Fibroblast of skin of right quadriceps (primary cell): ENCODE measurements around the gene CSMD2.
A peak's percentile ranks its signal among the peaks of the same experiment; 100 is the strongest.

Source experiments
- DNase-seq: peaks from one replicate; pipeline ENCODE4 v3.0.0-alpha.2; 2013

CSMD2 gene

DNA sequence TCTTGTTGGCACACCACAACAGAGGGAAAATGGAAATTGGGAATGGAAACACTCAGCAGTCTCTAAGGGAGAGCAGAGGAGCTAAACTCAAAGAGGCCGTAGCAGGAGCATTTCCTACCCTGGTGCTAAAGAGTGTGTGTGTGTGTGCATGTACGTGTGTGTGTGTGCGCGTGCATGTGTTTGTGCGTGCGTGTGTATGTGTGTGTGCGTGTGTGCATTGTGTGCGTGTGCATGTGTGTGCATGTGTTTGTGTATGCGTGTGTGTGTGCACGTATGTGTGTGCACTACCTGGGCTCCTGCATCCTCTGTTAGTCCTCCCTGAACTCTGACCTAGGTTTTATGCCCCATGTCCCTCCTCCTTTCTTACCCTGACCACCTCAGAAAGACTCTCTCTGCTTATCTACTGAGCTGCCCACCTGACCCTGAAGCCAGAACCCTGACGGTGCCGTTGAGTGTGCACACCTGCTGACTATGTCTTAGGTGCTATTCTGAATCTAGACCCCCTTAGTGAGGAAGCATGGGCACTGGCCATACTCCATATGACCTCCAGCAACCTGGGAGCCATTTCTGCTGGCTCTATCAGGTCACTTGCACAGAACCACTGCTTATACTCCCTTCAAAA lies 458.3 kb downstream of the CSMD2 start:
- no peak for DNase-seq

DNA sequence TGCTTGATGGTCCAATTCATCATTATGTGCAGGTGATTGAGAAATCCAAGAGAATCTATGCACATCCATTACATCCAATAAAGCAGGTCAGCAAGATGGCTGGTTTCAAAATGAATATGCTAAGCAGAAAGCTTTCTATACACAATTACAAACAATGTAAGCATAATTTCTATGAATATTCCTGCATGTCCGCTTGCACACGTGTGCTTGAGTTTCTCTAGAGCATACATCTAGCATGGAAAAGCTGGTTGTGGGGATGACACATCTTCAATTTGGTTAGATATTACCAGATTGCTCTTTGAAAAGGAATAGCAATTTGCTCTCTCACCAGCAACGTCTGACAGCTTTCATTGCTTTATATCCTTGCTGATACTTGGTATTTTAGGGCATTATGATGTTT lies 461.6 kb downstream of the CSMD2 start:
- DNase-seq: no peak

DNA sequence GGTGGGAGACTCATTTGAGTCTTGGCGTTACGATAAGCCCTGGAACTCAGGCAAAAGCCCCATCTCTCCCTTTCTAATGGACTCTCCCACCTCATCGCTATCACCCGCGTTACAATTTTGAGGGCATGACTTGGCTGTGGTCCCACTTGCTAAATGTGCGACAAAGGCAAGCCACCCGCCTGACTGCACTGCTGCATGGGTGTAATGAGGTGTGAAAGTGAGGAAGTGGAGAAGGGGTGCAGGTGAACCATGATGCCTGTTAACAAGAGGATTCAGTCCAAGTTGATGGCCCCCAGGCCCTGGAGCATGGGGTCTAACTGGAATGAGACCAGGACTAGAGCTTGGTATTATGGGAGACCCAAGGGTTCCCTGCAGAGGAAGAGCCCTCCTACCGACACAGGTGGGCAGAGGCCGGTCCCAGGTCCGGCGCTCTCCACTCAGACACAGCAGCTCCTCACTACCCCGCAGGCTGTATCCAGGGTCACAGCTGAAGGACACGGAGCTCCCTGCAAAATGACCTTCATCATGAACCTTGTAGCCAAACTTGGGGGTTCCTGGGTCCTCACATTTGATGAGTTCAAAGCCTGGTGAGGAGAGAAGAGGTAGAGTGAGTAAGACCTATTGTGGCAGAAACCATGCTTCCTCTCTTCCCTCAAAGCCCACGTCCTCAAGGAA lies 466.5 kb downstream of the CSMD2 start:
- DNase-seq: no peak

DNA sequence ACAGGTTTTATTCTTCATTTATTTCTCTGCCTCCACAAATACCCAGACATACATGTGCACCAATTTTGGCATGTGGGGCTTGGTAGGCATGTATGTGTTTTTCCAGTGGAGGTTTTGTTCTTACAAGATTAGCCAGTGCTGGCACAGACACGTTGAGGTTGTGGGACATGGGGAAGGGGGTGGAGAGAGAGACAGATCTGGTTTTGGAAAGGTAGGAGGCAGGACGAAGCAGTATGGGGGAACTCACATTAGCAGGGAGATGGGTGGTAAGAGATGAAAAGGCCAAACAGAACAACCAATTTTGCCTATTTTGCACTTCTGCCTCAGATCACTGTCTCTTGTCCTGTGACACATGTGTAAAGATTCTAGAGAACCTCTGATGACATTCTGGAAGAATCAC lies 467.2 kb downstream of the CSMD2 start:
- DNase-seq: no peak

DNA sequence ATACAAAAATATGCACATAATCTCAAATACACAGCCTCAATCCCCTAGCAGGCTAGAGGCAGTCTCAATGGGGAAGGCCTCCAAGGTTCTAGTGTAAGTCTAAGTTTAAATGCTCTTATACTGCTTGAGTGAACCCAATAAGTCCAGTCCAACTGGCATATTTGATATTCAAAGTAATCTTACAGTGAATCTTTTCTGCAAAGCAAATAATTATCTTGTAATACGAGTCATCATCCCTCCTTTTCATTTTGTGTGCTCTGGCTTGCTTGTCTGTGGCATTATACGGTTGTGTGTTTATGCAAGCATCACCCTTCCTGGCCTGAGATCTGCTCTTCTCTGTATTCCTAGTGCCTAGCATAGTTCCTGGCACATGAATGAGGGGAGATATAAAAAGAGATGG lies 468.1 kb downstream of the CSMD2 start:
- DNase-seq: no peak

DNA sequence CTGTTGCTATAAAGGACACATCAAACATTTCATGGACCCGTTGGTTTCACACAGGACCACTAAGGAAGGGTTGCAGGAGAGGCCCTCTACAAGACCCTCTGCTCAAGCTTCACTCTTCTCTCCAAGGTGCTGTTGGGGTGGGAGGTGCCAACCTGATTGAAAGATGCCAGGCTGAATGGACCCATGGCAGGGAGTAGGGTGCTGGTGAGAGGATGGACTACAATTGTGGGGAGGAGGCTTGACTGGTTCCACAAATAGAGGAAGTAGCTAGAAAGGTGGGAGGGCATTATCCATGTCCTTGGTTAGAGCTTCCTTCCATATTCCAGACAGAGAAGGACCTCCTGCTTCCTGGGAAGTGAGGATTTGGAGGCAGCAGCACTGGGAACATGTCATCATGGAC lies 468.7 kb downstream of the CSMD2 start:
- DNase-seq: no peak

DNA sequence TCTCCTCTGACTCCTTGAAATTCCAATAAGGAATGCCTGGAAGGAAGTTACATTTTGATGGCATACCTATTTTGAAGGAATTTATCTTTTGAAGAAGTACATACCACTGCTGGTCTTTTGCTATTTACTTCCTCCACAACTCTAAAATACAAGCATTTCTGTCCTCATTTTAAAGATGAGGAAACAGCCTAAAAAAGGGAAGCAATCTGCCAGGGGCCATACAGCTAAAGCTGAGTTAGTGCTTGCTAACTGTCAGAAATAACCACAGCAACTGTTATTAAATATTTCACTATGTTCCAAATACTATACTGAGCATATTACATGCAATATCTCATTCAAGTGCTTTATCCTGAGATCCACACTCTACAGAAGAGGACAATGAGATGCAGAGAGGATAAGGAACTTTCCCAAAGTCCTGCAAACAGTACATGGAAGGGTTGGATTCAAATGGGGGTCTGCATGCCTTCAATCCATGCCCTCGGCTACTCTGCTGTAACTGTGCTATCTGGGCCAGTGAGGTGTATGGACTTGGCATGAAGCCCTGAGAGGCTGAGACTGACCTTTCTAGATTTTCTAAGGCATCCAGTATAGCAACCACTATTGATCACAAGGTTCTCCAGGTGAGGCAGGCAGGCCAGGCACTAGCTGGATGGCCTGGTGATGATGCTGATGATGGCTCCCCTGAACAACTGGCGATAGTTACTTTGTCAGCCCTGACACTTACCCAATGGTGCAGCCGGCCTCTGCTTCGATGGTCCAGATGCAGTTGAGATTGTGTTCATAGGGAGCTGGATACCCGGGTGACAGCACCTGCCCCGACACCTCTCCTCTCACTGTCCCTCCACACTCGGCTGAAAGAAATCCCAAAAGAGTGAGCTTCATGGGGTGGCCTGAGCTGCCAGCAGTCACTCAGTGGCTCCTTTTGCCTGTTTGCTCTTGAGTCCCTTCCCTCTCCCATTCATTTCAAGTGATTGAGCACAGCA lies 472.5 kb downstream of the CSMD2 start:
- no peak for DNase-seq

DNA sequence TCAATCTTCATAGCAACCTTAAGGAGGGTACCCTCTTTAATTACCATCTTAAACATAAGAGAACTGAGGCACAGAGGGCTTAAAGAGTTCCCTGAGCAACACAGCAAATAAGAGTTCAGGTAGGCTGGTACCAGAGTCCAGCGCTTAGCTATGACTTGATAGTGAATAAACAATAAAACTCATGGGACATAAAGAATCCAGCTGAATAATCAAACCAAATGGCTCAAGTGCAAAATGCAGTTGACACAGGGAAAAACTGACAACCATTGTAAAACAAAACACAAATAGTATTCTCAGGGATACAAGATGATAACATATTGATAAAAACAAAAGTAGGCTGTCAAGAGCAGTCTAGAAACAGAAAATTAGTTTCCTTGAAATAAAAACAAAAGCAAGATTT lies 478.0 kb downstream of the CSMD2 start:
- no peak for DNase-seq

DNA sequence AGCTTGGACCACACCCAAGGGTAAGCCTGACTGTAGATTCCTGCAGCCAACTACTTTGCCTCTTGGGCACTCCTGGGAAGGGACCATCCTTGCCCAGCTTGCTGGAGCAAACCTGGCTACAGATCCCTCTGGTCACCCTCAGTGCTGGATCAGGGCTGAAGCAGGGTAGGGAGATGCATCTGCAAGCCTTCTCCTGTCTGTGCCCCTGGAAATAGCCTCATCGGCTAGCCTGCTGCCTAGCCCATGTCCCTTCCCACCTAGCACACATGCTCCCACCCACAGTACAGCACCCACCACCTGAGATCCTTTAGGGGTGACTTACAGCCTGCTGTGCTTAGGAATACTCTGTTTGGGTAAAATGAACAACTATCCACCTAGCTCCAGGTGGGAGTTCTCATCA lies 478.5 kb downstream of the CSMD2 start:
- DNase-seq: no peak

DNA sequence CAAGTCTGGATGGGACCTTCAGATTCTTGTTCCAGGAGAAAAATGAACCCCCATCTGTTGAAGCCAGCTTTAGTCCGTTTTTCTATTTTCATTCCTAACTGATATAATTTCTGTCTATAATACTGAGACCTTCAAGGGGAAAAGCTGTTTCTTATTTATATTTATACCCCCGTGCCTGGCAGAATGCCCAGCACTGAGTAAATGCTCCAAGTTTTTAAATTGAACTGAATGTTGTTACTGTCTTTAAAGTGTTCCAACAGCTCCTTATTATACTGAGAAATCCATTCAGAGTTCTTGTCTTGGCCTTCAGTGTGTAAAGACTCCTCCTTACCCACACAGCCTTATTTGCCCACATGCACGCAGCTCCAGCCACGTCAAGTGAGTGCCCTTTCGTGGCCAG lies 479.8 kb downstream of the CSMD2 start:
- DNase-seq: peak; percentile 54

DNA sequence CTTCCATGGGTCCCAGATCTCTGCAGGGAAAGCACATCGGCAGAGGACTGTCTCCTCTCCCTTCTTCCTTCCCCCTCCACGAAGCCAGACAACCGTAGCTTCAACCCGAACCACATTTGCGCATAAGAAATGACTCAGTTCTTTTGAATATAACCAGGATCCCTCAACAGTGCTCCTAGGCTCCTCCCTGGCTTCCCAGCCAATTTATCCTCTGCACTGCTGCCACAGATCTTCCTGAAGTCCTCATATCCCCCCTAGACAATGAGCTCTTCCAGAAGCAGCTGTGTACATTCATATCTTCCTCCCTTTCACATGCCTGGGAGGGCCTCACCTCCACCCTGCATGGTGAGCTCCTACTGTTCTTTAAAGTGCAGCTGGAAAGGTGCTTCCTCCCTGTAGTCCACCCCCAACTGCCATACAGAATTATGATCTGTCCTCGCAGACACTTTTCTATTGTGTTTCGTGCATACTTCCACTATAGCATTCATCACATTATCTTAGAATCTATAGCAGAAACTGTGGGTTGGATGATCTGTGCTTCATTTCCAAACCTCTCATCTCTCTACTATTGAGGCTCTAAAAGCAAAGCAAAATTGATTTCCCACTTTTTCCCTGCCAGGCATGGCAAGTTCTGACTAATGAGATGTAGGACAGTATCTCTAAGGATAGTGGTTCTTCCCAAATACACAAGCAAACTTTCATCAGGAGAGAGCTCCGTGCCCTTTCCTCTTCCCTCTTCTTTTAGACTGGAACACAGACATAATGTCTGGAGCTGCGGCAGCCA lies 480.4 kb downstream of the CSMD2 start:
- DNase-seq: peak; percentile 57

DNA sequence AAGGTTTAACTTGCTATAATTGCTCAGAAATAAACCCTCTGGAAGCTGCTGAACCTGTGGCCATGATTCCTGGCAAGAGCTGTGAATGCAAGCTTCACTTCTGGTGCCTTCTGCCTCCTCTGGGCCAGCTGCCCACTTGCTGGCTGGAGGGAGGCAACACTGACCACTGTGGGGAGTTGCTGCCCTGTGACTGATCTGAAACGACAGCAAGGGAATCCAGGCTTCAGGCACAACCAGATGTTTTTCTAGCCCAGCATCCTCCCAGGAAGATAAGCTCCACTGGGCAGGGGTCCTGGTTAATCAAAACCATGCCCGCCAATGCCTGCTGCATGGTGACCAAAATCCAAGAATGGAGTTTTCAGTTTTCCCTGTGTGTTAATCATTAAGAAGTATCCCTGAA lies 481.1 kb downstream of the CSMD2 start:
- DNase-seq: no peak

DNA sequence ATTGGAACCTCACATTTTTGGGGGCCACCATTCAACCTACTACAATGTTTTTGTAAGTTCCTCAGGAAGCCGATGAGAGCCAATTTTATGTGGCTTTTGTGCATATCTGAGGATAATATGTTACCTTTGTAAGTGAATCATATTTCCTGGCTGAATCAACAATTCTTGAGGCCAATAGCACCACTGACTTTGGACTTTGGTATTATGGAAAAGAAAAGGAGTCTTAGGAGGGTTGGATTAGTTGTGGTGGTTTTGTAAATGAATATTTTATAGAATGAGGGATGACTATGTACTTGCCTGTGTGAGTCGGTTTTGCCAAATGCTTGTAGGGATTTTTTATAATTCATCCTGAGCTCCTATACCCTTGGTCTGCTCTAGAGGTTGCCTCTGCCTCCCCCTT lies 482.7 kb downstream of the CSMD2 start:
- DNase-seq: peak; percentile 71

DNA sequence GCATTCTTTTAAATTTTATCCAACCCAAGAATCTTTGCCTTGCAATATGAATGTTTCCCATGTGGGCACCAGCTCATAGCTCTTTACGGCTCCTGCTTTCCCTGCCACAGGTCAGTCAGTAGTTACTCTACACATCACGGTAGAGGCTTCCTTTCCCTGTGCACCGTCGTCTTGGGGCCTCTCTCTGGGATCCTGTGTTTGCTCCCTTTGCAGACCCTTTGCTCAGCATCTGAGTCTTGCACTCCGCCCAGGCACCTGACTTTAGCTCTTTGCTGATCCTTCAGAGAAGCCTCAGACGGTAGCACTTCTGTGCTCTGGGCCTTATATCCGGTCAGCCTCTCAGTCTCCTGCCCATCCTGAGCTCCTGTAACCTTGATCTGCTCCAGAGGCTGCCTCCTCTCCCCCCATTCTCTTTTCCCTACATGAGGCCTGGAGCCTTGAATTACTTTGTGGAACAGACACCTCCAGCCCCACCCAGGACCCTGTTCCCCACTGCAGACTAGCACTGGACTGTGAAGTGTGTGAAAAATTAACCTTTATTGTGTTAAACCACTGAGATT lies 484.7 kb downstream of the CSMD2 start:
- DNase-seq: no peak

DNA sequence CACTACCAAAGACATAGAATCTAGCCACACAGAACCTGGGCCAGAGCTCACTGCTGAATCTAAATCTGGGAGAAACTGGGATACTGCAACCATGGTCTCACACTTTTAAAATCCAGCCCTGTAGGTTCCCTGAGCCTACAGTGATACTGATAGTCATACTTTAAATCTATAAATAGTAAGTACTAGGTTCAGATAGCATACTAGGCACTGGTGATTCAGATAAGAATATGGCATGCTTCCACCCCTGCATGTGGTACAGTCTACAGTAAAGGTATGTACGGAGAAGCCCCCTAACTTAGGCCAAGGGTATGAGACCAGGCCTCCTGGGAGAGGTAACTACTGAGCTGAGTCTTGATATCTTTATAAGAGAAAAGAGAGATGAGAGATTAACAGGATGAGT lies 494.5 kb downstream of the CSMD2 start:
- no peak for DNase-seq

DNA sequence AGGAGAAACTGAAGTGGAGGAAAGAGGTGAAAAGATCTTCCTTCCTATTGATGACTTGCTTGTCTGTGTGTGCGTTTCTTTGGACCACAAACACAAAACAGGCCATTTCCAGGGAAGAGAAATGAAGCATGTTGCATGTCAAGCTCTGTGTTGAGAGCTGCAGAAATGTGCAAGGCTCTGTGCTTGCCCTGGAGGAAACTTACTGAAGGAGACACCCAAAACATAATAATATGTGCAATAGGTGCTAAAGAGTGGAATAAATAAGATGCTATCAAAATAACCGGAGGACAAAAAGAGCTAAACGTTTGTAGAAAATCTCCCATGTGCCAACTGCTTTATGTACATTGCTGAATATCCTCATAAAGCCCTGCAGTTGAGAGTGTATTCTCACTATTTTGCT lies 496.3 kb downstream of the CSMD2 start:
- DNase-seq: no peak

DNA sequence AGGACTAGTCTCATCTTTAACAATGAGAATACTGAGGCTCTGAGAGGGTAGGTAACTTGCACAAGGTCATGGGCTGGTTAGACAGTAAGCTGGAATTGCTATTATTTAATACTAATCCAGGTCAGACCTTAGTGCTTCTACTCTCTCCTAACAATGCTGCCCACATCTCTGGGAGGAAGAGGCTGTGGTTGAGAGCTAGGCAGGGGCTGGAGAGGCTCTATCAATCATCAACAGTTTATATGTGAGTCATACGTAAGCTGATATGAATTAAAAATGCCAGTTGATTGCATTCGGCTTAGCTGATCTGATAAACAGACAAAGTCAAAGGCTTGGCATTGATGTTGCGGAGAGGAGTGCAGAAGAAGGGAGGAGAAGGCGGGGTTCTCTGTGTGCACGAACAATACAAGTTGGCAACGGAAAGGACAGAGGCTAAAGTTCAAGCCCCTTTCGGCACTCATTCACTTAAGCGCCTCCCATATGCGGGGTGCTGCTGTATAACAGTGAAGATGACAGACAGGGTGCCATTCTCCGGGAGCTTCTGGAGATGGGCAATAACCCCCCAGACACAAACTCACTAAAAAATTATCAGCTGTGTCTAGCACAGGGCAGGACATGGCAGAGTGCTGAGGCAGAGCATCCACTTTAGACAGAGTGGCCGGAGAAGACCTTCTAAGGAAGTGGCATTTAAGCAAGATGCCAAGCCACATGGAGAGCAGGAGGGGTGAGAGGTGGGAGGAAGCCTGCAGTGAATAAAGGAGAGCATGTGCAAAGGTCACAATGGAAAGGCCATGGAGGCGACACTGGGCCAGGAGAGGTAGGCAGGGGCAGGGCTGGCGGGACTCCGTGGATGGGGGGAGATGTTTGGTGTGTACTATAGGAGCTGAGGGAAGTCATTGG lies 497.4 kb downstream of the CSMD2 start:
- DNase-seq: peak; percentile 21

DNA sequence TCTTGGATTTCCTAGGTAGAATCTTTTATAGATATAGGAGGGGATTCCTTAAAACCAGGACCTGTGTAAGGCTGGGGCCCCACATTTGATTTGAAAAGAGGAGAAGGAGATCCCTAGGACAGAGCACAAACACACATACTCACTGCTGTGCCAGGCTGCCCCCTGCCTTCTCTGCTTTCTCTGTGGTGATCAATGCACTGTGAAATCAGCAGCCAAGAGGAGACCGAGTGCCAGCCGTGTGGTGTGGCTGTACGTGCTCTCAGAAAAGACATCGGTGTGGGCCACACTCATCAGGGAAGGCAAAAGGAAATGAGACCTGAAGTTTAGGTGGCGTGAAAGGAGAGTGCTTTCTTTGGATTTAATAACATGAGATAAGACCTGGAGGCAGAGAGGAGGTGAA lies 498.4 kb downstream of the CSMD2 start:
- DNase-seq: no peak

DNA sequence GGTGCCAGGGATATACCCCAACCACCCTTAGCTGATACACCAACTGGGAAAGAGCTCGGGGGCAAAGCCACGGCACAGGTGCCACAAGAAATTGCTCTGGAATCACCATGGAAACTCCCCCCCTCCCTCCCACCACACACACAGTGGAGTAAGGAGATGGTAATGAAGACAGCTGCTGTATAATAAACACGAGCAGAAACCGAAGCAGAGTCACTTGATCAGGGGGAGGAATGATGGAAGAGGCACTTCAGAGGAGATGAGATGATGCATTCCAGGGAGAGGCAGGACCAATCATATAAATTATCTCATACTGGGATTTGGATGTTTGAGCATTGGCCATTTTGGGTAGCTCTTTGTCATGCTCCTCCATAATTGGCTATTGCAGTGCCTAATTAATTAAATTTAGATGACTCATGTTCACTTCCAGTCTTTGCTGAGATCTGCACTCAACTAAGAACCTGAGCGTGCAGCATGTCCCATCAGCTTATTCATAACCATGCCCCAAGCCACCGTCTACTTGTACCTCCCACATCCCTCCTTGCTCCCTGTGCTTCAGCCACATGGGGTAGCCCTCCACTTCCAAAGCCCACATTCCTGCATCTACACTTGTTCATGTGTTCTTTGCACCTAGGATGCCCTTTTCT lies 503.1 kb downstream of the CSMD2 start:
- DNase-seq: peak; percentile 66

DNA sequence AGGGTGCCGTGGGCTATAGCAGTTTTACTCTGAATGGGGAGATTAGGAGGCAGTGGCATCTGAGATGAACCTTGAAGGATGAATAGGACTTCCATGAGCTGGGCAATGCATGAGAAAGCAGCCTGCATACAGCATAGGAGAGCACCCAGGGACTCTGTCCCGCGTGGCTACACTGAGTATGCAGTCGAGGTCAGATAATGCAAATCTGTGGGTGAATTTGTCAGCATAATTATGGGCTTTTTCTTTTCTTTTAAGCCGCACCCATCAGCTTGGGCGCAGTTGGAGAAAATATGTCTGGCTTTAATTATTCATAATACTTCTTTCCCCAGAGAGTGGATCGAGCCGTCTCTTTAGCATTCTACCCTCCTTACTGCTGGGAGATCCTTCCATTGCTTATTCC lies 504.1 kb downstream of the CSMD2 start:
- no peak for DNase-seq

DNA sequence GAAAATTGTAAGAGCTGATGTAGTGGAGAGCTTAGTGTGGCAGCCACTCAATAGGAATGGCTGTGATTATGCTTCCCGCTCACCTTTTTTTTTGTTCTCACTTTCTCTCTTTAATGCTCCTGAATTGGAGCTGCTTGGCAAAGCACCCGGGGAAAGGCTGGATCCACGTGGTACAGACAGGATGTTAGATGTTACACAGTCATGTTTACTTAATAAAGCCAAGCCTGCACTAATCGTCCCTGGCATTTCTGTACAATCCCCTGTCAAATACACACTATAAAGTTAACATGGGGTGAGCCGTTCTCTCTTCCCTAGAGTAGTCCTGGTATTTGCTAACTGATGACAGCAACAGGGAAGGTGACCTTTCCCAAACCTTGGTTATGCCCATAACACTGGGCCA lies 504.8 kb downstream of the CSMD2 start:
- DNase-seq: no peak
